Suprapubic skin (tissue), 3 donors: ENCODE measurements around the gene ESYT1.

Source experiments
- CTCF ChIP-seq, 2 donors: fragments of 200-600 bp in 1 of 2; fragments of 450-650 bp in 1 of 2; sonication (generic) in 1 of 2; IDR thresholded peaks; one replicate each; pipeline ENCODE4 v1.5.1; 2016 to 2019; ENCODE audit warnings: antibody characterized with exemption in 2 of 2, mild to moderate bottlenecking in 1 of 2, moderate library complexity in 1 of 2
- POLR2A ChIP-seq, 2 donors: fragments of 450-650 bp; IDR thresholded peaks; one replicate each; pipeline ENCODE4 v1.6.1; 2017; ENCODE audit warnings: antibody characterized with exemption in 2 of 2, mild to moderate bottlenecking in 2 of 2, moderate library complexity in 2 of 2

GRCh38 chr12:56122637-56123036 is 5.4 kb upstream of the ESYT1 start:
- TF ChIP-seq POLR2A (IDR thresholded peaks at IDR 0.05) = no peak
- TF ChIP-seq CTCF (IDR thresholded peaks at IDR 0.05) = no peak
